WTC11 (cell line): Measurements from ENCODE around the gene KCNK4.

ENCODE experiments used
- CTCF ChIP-seq: fragments of 200-600 bp; IDR thresholded peaks from 2 replicates; pipeline ENCODE4 v1.8.0; 2022; ENCODE audit warnings: antibody characterized with exemption
- RORB ChIP-seq: fragments of 250-450 bp; sonication (Bioruptor Pico); IDR thresholded peaks from 2 replicates; pipeline ENCODE4 v1.9.0; 2021; ENCODE audit warnings: mild to moderate bottlenecking
- SMAD3 ChIP-seq: sonication (generic); formaldehyde crosslinking; IDR thresholded peaks from 2 replicates; pipeline ENCODE4 v1.8.0; 2022; ENCODE audit warnings: missing genetic modification reagents, mild to moderate bottlenecking, borderline replicate concordance
- ZNF138 ChIP-seq: sonication (generic); formaldehyde crosslinking; conservative IDR thresholded peaks from 2 replicates; pipeline ENCODE4 v1.8.1; 2022; ENCODE audit warnings: mild to moderate bottlenecking, moderate library complexity, missing genetic modification reagents
- ZNF425 ChIP-seq: fragments of 250-450 bp; sonication (Bioruptor Pico); conservative IDR thresholded peaks from 2 replicates; pipeline ENCODE4 v1.9.0; 2021; ENCODE audit warnings: mild to moderate bottlenecking

- no peak for TF ChIP-seq RORB (CRISPR knock-in tag)
- TF ChIP-seq SMAD3, result no peak
- no peak for TF ChIP-seq ZNF425
- no peak for TF ChIP-seq CTCF
- TF ChIP-seq ZNF138 (CRISPR knock-in tag), result no peak
Measured at GRCh38 chr11:64258946-64259532, 32.1 kb upstream of the KCNK4 start.
